GM21526 (cell line): ENCODE data around the gene FBXO24.
"Not testable (repeated sequence)": the region's sequence is repeated elsewhere in the genome, so short reads cannot be mapped to it uniquely, and the experiment has no call there.

Experiments
- ATAC-seq: cut with Tn5 transposase; IDR thresholded peaks from one replicate; pipeline ENCODE4 v1.9.1; 2021; ENCODE audit warnings: moderate library complexity; ENCODE audit not compliant: unreplicated experiment, low FRiP score

FBXO24 gene

GRCh38 chr7:100586266-100587025, at the start of gene FBXO24:
Gene FBXO24, plus strand, starts transcription at chr7:100586328. Its CDS starts 298 bp downstream, at chr7:100586626.
- ATAC-seq = peak; percentile 81

GRCh38 chr7:100536695-100537094, 49.4 kb upstream of the FBXO24 start:
- ATAC-seq = not testable (repeated sequence)

- ATAC-seq = no peak
These were observed 47.8 kb upstream of the FBXO24 start for GRCh38 chr7:100538348-100538653.

GRCh38 chr7:100538654-100539435, 47.3 kb upstream of the FBXO24 start, which contains the start of gene AGFG2:
Gene AGFG2, plus strand, starts transcription at chr7:100539203. Its CDS starts 144 bp downstream, at chr7:100539347.
- ATAC-seq = peak; percentile 88

- ATAC-seq = no peak
These were observed 46.6 kb upstream of the FBXO24 start for GRCh38 chr7:100539436-100540006.

GRCh38 chr7:100540073-100540723, 45.9 kb upstream of the FBXO24 start:
- no peak for ATAC-seq

- ATAC-seq = not testable (repeated sequence)
These were observed 44.8 kb upstream of the FBXO24 start for GRCh38 chr7:100541309-100541708.

- ATAC-seq = no peak
These were observed 42.5 kb upstream of the FBXO24 start for GRCh38 chr7:100543586-100543985.

GRCh38 chr7:100544386-100544785, 41.7 kb upstream of the FBXO24 start:
- no peak for ATAC-seq

- ATAC-seq = no peak
These were observed 41.2 kb upstream of the FBXO24 start for GRCh38 chr7:100544967-100545359.

- peak; percentile 38 for ATAC-seq
These were observed 40.6 kb upstream of the FBXO24 start for GRCh38 chr7:100545360-100546128.

GRCh38 chr7:100546129-100546925, 39.8 kb upstream of the FBXO24 start:
- ATAC-seq = no peak

- no peak for ATAC-seq
These were observed 39.0 kb upstream of the FBXO24 start for GRCh38 chr7:100546926-100547800.

GRCh38 chr7:100547872-100548271, 38.3 kb upstream of the FBXO24 start:
- ATAC-seq = no peak

GRCh38 chr7:100548446-100548845, 37.7 kb upstream of the FBXO24 start:
- not testable (repeated sequence) for ATAC-seq

- no peak for ATAC-seq
These were observed 33.6 kb upstream of the FBXO24 start for GRCh38 chr7:100552532-100552931.

- ATAC-seq = no peak
These were observed 33.1 kb upstream of the FBXO24 start for GRCh38 chr7:100553032-100553431.

- ATAC-seq = no peak
These were observed 30.4 kb upstream of the FBXO24 start for GRCh38 chr7:100555701-100556100.
